Ishikawa (cell line): Measurements from ENCODE around the gene UNC13A.

Experiments used
- CEBPB ChIP-seq: IDR thresholded peaks from 2 replicates; pipeline ENCODE4 v1.6.1; 2012
- CREB1 ChIP-seq: IDR thresholded peaks from 2 replicates; pipeline ENCODE4 v1.6.1; 2012; ENCODE audit warnings: low read depth
- EGR1 ChIP-seq: IDR thresholded peaks from 2 replicates; pipeline ENCODE4 v1.6.1; 2012
- EP300 ChIP-seq: IDR thresholded peaks from 2 replicates; pipeline ENCODE4 v1.6.1; 2012; ENCODE audit warnings: borderline replicate concordance
- FOXM1 ChIP-seq: IDR thresholded peaks from 2 replicates; pipeline ENCODE4 v1.6.1; 2012; ENCODE audit warnings: low read depth, borderline replicate concordance
- NFIC ChIP-seq: IDR thresholded peaks from 2 replicates; pipeline ENCODE4 v1.6.1; 2012
- RAD21 ChIP-seq: IDR thresholded peaks from 2 replicates; pipeline ENCODE4 v1.6.1; 2012; ENCODE audit warnings: low read depth
- REST ChIP-seq: IDR thresholded peaks from 2 replicates; pipeline ENCODE4 v1.6.1; 2012; ENCODE audit warnings: low read depth, mild to moderate bottlenecking
- TAF1 ChIP-seq: IDR thresholded peaks from 2 replicates; pipeline ENCODE4 v1.6.1; 2012; ENCODE audit warnings: low read depth, mild to moderate bottlenecking
- TCF12 ChIP-seq: IDR thresholded peaks from 2 replicates; pipeline ENCODE4 v1.6.1; 2012; ENCODE audit warnings: low read depth
- TEAD4 ChIP-seq: IDR thresholded peaks from 2 replicates; pipeline ENCODE4 v1.6.1; 2012
- YY1 ChIP-seq: IDR thresholded peaks from 2 replicates; pipeline ENCODE4 v1.6.1; 2012; ENCODE audit warnings: low read depth
- ZBTB7A ChIP-seq: IDR thresholded peaks from 2 replicates; pipeline ENCODE4 v1.6.1; 2012; ENCODE audit warnings: low read depth
- TF ChIP-seq, protein P1 (sequence below): IDR thresholded peaks from 2 replicates; pipeline ENCODE4 v1.6.1; 2012
- TF ChIP-seq, protein P2 (sequence below): IDR thresholded peaks from 2 replicates; pipeline ENCODE4 v1.6.1; 2012

Gene UNC13A

GRCh38 chr19:17611462-17612244 is 76.5 kb downstream of the UNC13A start:
- TF ChIP-seq FOXM1 (no peak), EGR1 (no peak), TAF1 (no peak), ZBTB7A (no peak), RAD21 (no peak), TCF12 (no peak), REST (no peak), YY1 (no peak), CREB1 (no peak), NFIC (no peak), CEBPB (no peak), EP300 (no peak), TEAD4 (no peak)
- TF ChIP-seq, protein P1, sequence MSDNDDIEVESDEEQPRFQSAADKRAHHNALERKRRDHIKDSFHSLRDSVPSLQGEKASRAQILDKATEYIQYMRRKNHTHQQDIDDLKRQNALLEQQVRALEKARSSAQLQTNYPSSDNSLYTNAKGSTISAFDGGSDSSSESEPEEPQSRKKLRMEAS: no peak
- TF ChIP-seq, protein P2, sequence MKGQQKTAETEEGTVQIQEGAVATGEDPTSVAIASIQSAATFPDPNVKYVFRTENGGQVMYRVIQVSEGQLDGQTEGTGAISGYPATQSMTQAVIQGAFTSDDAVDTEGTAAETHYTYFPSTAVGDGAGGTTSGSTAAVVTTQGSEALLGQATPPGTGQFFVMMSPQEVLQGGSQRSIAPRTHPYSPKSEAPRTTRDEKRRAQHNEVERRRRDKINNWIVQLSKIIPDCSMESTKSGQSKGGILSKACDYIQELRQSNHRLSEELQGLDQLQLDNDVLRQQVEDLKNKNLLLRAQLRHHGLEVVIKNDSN: no peak

- TF ChIP-seq EGR1 (no peak), NFIC (no peak), TEAD4 (no peak), YY1 (no peak), ZBTB7A (no peak)
- TF ChIP-seq, protein P2: peak; percentile 96
Measured at GRCh38 chr19:17610384-17610783, 77.8 kb downstream of the UNC13A start.

GRCh38 chr19:17607936-17608335 is 80.2 kb downstream of the UNC13A start:
- TF ChIP-seq RAD21 (no peak), TCF12 (no peak), YY1 (no peak), TEAD4 (no peak), REST (no peak), EGR1 (no peak), ZBTB7A (no peak), TAF1 (no peak), EP300 (no peak), CEBPB (no peak), CREB1 (no peak), NFIC (no peak), FOXM1 (no peak)
- TF ChIP-seq, protein P1: no peak
- TF ChIP-seq, protein P2: no peak

GRCh38 chr19:17606590-17607185 is 81.5 kb downstream of the UNC13A start:
- TF ChIP-seq CEBPB (no peak), CREB1 (no peak), FOXM1 (no peak), ZBTB7A (peak; percentile 75; the same call in 1 of the 2 replicates), RAD21 (peak; percentile 19; the same call in 1 of the 2 replicates), EP300 (no peak)
- TF ChIP-seq, protein P1: no peak
